Neural progenitor cell (in vitro differentiated cells): Measurements from ENCODE around the gene FGD6. TPM values are rescaled to one million over a fixed set of nuclear protein-coding genes. Genes with fewer than 3 reads are reported as not detected.
A peak's percentile ranks its signal among the peaks of the same experiment; 100 is the strongest.

Experiments
- DNase-seq: peaks from one replicate; pipeline ENCODE4 v3.0.0-alpha.2; 2016; ENCODE audit warnings: low spot score
- H2AFZ ChIP-seq: fragments of 200-600 bp; sonication (generic); replicated peaks from 2 replicates; pipeline ENCODE4 v1.6.1; 2016; ENCODE audit warnings: antibody characterized with exemption
- H3F3A ChIP-seq: fragments of 200-600 bp; sonication (generic); 2 replicates; pipeline ENCODE4 v1.6.1; 2016; ENCODE audit warnings: antibody characterized with exemption, low read depth
- H3K27ac ChIP-seq: fragments of 200-600 bp; sonication (generic); 2 replicates; pipeline ENCODE4 v1.5.1; 2016; ENCODE audit warnings: mild to moderate bottlenecking
- H3K27me3 ChIP-seq: fragments of 200-600 bp; sonication (generic); 2 replicates; pipeline ENCODE4 v1.6.1; 2016; ENCODE audit warnings: mild to moderate bottlenecking, moderate library complexity
- H3K36me3 ChIP-seq: fragments of 200-600 bp; sonication (generic); 2 replicates; pipeline ENCODE4 v1.5.1; 2016
- H3K4me1 ChIP-seq: fragments of 200-600 bp; sonication (generic); 2 replicates; pipeline ENCODE4 v1.6.1; 2016; ENCODE audit warnings: mixed run types
- H3K4me2 ChIP-seq: fragments of 200-600 bp; sonication (generic); 2 replicates; pipeline ENCODE4 v1.6.1; 2016
- H3K4me3 ChIP-seq: fragments of 200-600 bp; sonication (generic); 2 replicates; pipeline ENCODE4 v1.5.1; 2016
- H3K79me2 ChIP-seq: fragments of 200-600 bp; sonication (generic); 2 replicates; pipeline ENCODE4 v1.6.1; 2016; ENCODE audit warnings: low read depth
- H3K9ac ChIP-seq: fragments of 200-600 bp; sonication (generic); 2 replicates; pipeline ENCODE4 v1.6.1; 2016
- H3K9me3 ChIP-seq: fragments of 200-600 bp; sonication (generic); 2 replicates; pipeline ENCODE4 v1.5.1; 2016; ENCODE audit warnings: low read depth
- H4K20me1 ChIP-seq: fragments of 200-600 bp; sonication (generic); 2 replicates; pipeline ENCODE4 v1.6.1; 2016; ENCODE audit warnings: low read depth
- H3K27ac Mint-ChIP-seq: 3 replicates; pipeline ENCODE4 v1.8.0; 2021; ENCODE audit warnings: mixed read lengths
- H3K27me3 Mint-ChIP-seq: 2 replicates; pipeline ENCODE4 v1.8.0; 2022; ENCODE audit warnings: low read depth, mild to moderate bottlenecking, inconsistent platforms, moderate library complexity, mixed read lengths; ENCODE audit not compliant: insufficient read depth
- H3K36me3 Mint-ChIP-seq: 3 replicates; pipeline ENCODE4 v1.8.0; 2021; ENCODE audit warnings: mixed read lengths
- H3K4me1 Mint-ChIP-seq: 3 replicates; pipeline ENCODE4 v1.8.0; 2021; ENCODE audit warnings: mixed read lengths
- H3K4me3 Mint-ChIP-seq: 3 replicates; pipeline ENCODE4 v1.8.0; 2021; ENCODE audit warnings: mild to moderate bottlenecking, moderate library complexity, mixed read lengths
- H3K9me3 Mint-ChIP-seq: 3 replicates; pipeline ENCODE4 v1.8.0; 2020; ENCODE audit warnings: mixed read lengths
- CTCF ChIP-seq: fragments of 200-600 bp; sonication (generic); IDR thresholded peaks from 2 replicates; pipeline ENCODE4 v1.5.1; 2017; ENCODE audit warnings: antibody characterized with exemption, mild to moderate bottlenecking
- EZH2 ChIP-seq: fragments of 200-600 bp; sonication (generic); IDR thresholded peaks from 2 replicates; pipeline ENCODE4 v1.6.1; 2017; ENCODE audit warnings: antibody characterized with exemption, mild to moderate bottlenecking, moderate library complexity
- EZH2phosphoT487 ChIP-seq: fragments of 200-600 bp; sonication (generic); IDR thresholded peaks from 2 replicates; pipeline ENCODE4 v1.6.1; 2017; ENCODE audit warnings: antibody characterized with exemption
- total RNA-seq: library from RNA; depleted of rRNA; stranded (reverse); fragments of >200 nt; gene quantifications from 2 replicates; pipeline ENCODE4 v1.2.3, GENCODE V29; 2015; ENCODE audit warnings: low replicate concordance

The FGD6 gene
- total RNA-seq, 1 donor from 2014 or later = 32.0 TPM

- no peak overlapping the region for H3K9ac ChIP-seq
- TF ChIP-seq CTCF = no peak
- no peak for TF ChIP-seq EZH2
- no peak for TF ChIP-seq EZH2phosphoT487
- Mint-ChIP-seq H3K36me3 (peaks cover 28% of the 10 kb centered on the region), H3K4me1 (no peaks in the 10 kb centered on the region), H3K4me3 (no peak overlapping the region), H3K9me3 (no peaks in the 10 kb centered on the region), H3K27ac (no peak overlapping the region), H3K27me3 (no peaks in the 10 kb centered on the region)
- H3K79me2 ChIP-seq = peaks cover 22% of the 10 kb centered on the region
- H3K9me3 ChIP-seq = no peaks in the 10 kb centered on the region
- no peaks in the 10 kb centered on the region for H3F3A ChIP-seq
- no peak overlapping the region for H3K4me3 ChIP-seq
- no peak overlapping the region for H2AFZ ChIP-seq
- H3K4me2 ChIP-seq = no peak overlapping the region
- no peaks in the 10 kb centered on the region for H3K4me1 ChIP-seq
- peaks cover 41% of the 10 kb centered on the region for H3K36me3 ChIP-seq
- no peaks in the 10 kb centered on the region for H3K27me3 ChIP-seq
- H4K20me1 ChIP-seq = peaks cover 13% of the 10 kb centered on the region
- no peak overlapping the region for H3K27ac ChIP-seq
- DNase-seq = no peak
Measured at GRCh38 chr12:95258803-95259202, 41.5 kb upstream of the FGD6 start.

GRCh38 chr12:95258151-95258550 is 40.9 kb upstream of the FGD6 start:
- Histone ChIP-seq H3K9ac (no peak overlapping the region), H3K36me3 (peaks cover 35% of the 10 kb centered on the region), H2AFZ (no peak overlapping the region), H3K4me1 (no peaks in the 10 kb centered on the region), H3F3A (no peaks in the 10 kb centered on the region), H3K9me3 (no peaks in the 10 kb centered on the region), H4K20me1 (peaks cover 13% of the 10 kb centered on the region), H3K27me3 (no peaks in the 10 kb centered on the region), H3K4me2 (no peak overlapping the region), H3K79me2 (peaks cover 28% of the 10 kb centered on the region), H3K27ac (no peak overlapping the region), H3K4me3 (no peak overlapping the region)
- peaks cover 4% of the 10 kb centered on the region for H3K4me1 Mint-ChIP-seq
- H3K36me3 Mint-ChIP-seq = peaks cover 32% of the 10 kb centered on the region
- TF ChIP-seq CTCF = no peak
- TF ChIP-seq EZH2 = no peak
- no peak for TF ChIP-seq EZH2phosphoT487
- no peaks in the 10 kb centered on the region for H3K27me3 Mint-ChIP-seq
- H3K9me3 Mint-ChIP-seq = no peaks in the 10 kb centered on the region
- H3K4me3 Mint-ChIP-seq = no peak overlapping the region
- no peak overlapping the region for H3K27ac Mint-ChIP-seq
- no peak for DNase-seq

- Mint-ChIP-seq H3K9me3 (no peaks in the 10 kb centered on the region), H3K4me3 (no peak overlapping the region), H3K27me3 (no peaks in the 10 kb centered on the region), H3K27ac (no peak overlapping the region), H3K36me3 (peaks cover 30% of the 10 kb centered on the region), H3K4me1 (peaks cover 6% of the 10 kb centered on the region)
- peak; percentile 5 for DNase-seq
- Histone ChIP-seq H3K36me3 (peaks cover 31% of the 10 kb centered on the region), H2AFZ (no peak overlapping the region), H3F3A (no peaks in the 10 kb centered on the region), H3K4me3 (no peak overlapping the region), H3K4me2 (no peak overlapping the region), H4K20me1 (peaks cover 13% of the 10 kb centered on the region), H3K27ac (peak overlapping the region; percentile 14), H3K27me3 (no peaks in the 10 kb centered on the region), H3K4me1 (no peaks in the 10 kb centered on the region), H3K79me2 (peaks cover 34% of the 10 kb centered on the region), H3K9me3 (no peaks in the 10 kb centered on the region), H3K9ac (no peak overlapping the region)
- TF ChIP-seq EZH2phosphoT487 (no peak), EZH2 (no peak), CTCF (no peak)
Measured at GRCh38 chr12:95257541-95257940, 40.3 kb upstream of the FGD6 start.
